SU-DHL-6 (cell line): ENCODE results near the gene FRAT2.

Source experiments
- H2AFZ ChIP-seq: fragments of 200-600 bp; sonication (generic); 2 replicates; pipeline ENCODE4 v1.6.1; 2014; ENCODE audit warnings: low read depth, mild to moderate bottlenecking, moderate library complexity, mixed read lengths, antibody characterized with exemption, low read length; ENCODE audit not compliant: severe bottlenecking
- H3F3A ChIP-seq: fragments of 200-600 bp; shearing (Covaris generic); 2 replicates; pipeline ENCODE4 v1.6.0; 2016; ENCODE audit warnings: antibody characterized with exemption, mild to moderate bottlenecking; ENCODE audit not compliant: insufficient read depth
- H3K27ac ChIP-seq: fragments of 200-600 bp; sonication (generic); 2 replicates; pipeline ENCODE4 v1.5.1; 2016; ENCODE audit warnings: low read depth, mild to moderate bottlenecking, low read length, moderate library complexity, mixed read lengths
- H3K27me3 ChIP-seq: fragments of 200-600 bp; sonication (generic), shearing (Covaris generic); 2 replicates; pipeline ENCODE4 v1.6.0; 2014; ENCODE audit warnings: mild to moderate bottlenecking, low read length
- H3K36me3 ChIP-seq: fragments of 200-600 bp; sonication (generic); 2 replicates; pipeline ENCODE4 v1.6.1; 2014; ENCODE audit warnings: mild to moderate bottlenecking, low read length, mixed read lengths
- H3K4me2 ChIP-seq: fragments of 300-600, 200-600 bp; shearing (Covaris generic), sonication (generic); 2 replicates; pipeline ENCODE4 v1.6.0; 2014; ENCODE audit warnings: low read length, low read depth, mild to moderate bottlenecking; ENCODE audit not compliant: poor library complexity, severe bottlenecking
- H3K4me3 ChIP-seq: fragments of 200-600 bp; sonication (generic); 2 replicates; pipeline ENCODE4 v1.5.1; 2014; ENCODE audit warnings: antibody characterized with exemption, low read length, mild to moderate bottlenecking, mixed read lengths; ENCODE audit not compliant: insufficient read depth, poor library complexity, severe bottlenecking
- H3K79me2 ChIP-seq: fragments of 200-600 bp; sonication (generic); 2 replicates; pipeline ENCODE4 v1.6.1; 2014; ENCODE audit warnings: mild to moderate bottlenecking, low read length, moderate library complexity; ENCODE audit not compliant: insufficient read depth
- H3K9ac ChIP-seq: fragments of 200-600 bp; sonication (generic); 2 replicates; pipeline ENCODE4 v1.7.0; 2014; ENCODE audit warnings: mild to moderate bottlenecking, low read length
- H3K9me2 ChIP-seq: fragments of 200-600 bp; sonication (generic); replicated peaks from 2 replicates; pipeline ENCODE4 v1.6.1; 2014; ENCODE audit warnings: low read length; ENCODE audit not compliant: insufficient read depth
- H3K9me3 ChIP-seq: fragments of 200-600 bp; sonication (generic); 2 replicates; pipeline ENCODE4 v1.6.1; 2014; ENCODE audit warnings: low read length, mixed read lengths; ENCODE audit not compliant: insufficient read depth
- H4K20me1 ChIP-seq: fragments of 200-600 bp; sonication (generic); 2 replicates; pipeline ENCODE4 v1.6.1; 2014; ENCODE audit warnings: low read depth, mild to moderate bottlenecking, antibody characterized with exemption, low read length, moderate library complexity, mixed read lengths
- CTCF ChIP-seq: fragments of 200-600 bp; sonication (generic); IDR thresholded peaks from one replicate; pipeline ENCODE4 v1.5.1; 2017; ENCODE audit warnings: antibody characterized with exemption, mild to moderate bottlenecking, low read length, moderate library complexity; ENCODE audit not compliant: insufficient read depth, poor library complexity, severe bottlenecking
- EZH2phosphoT487 ChIP-seq: fragments of 200-600 bp; sonication (generic), shearing (Covaris generic); conservative IDR thresholded peaks from 2 replicates; pipeline ENCODE4 v1.6.1; 2018; ENCODE audit warnings: mild to moderate bottlenecking, antibody characterized with exemption, low read length, moderate library complexity, mixed read lengths

Gene FRAT2

GRCh38 chr10:97302088-97302791, 32.3 kb downstream of the FRAT2 start:
- Histone ChIP-seq H3K9me3 (no peaks in the 10 kb centered on the region), H3K4me3 (no peak overlapping the region), H3K9me2 (no peaks in the 10 kb centered on the region), H3K4me2 (no peak overlapping the region), H2AFZ (no peak overlapping the region), H3F3A (no peaks in the 10 kb centered on the region), H3K27me3 (no peaks in the 10 kb centered on the region), H3K36me3 (no peaks in the 10 kb centered on the region), H4K20me1 (no peaks in the 10 kb centered on the region), H3K9ac (no peak overlapping the region), H3K79me2 (no peaks in the 10 kb centered on the region), H3K27ac (no peak overlapping the region)
- TF ChIP-seq CTCF (no peak), EZH2phosphoT487 (no peak)

GRCh38 chr10:97300980-97301379, 33.5 kb downstream of the FRAT2 start:
- Histone ChIP-seq H3K27ac (no peak overlapping the region), H3K9me2 (no peaks in the 10 kb centered on the region), H3K9ac (no peak overlapping the region), H3K27me3 (no peaks in the 10 kb centered on the region), H3K36me3 (no peaks in the 10 kb centered on the region), H3K79me2 (no peaks in the 10 kb centered on the region), H3K9me3 (no peaks in the 10 kb centered on the region), H4K20me1 (no peaks in the 10 kb centered on the region), H3K4me2 (no peak overlapping the region), H3F3A (no peaks in the 10 kb centered on the region), H3K4me3 (no peak overlapping the region), H2AFZ (no peak overlapping the region)
- TF ChIP-seq EZH2phosphoT487 = no peak
- no peak for TF ChIP-seq CTCF

GRCh38 chr10:97298223-97298571, 36.3 kb downstream of the FRAT2 start:
- H3K36me3 ChIP-seq = no peaks in the 10 kb centered on the region
- H3K79me2 ChIP-seq = no peaks in the 10 kb centered on the region
- H3K9me2 ChIP-seq = no peaks in the 10 kb centered on the region
- no peak overlapping the region for H3K4me2 ChIP-seq
- H2AFZ ChIP-seq = no peak overlapping the region
- no peak overlapping the region for H3K4me3 ChIP-seq
- H3K9me3 ChIP-seq = no peaks in the 10 kb centered on the region
- H3K27ac ChIP-seq = no peak overlapping the region
- H4K20me1 ChIP-seq = no peaks in the 10 kb centered on the region
- no peak overlapping the region for H3K9ac ChIP-seq
- no peaks in the 10 kb centered on the region for H3F3A ChIP-seq
- H3K27me3 ChIP-seq = no peaks in the 10 kb centered on the region
- TF ChIP-seq CTCF (no peak), EZH2phosphoT487 (no peak)
